HG03354 (cell line): ENCODE measurements around the gene SFMBT2.

ENCODE experiments used
- ATAC-seq: cut with Tn5 transposase; IDR thresholded peaks from one replicate; pipeline ENCODE4 v1.9.1; 2021; ENCODE audit warnings: mild to moderate bottlenecking; ENCODE audit not compliant: unreplicated experiment, poor library complexity, severe bottlenecking

The SFMBT2 gene

DNA sequence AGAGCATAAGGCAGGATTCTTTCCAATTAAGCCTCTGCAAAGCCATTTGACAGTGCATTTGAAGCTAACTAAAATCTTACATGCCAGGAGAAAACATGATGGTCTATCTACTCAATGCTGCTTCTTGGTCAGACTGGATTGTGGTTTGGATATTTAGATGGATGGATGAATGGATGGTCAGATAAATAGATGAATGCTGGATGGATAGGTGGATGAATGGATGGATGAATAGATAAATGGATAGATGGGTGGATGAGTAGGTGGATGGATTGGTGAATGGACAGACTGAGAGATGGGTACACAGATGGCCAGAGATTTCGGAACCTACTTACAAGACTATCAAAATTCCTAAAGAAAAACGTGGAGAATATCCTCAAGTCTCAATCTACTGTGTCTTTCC lies 127.6 kb downstream of the SFMBT2 start:
- no peak for ATAC-seq

DNA sequence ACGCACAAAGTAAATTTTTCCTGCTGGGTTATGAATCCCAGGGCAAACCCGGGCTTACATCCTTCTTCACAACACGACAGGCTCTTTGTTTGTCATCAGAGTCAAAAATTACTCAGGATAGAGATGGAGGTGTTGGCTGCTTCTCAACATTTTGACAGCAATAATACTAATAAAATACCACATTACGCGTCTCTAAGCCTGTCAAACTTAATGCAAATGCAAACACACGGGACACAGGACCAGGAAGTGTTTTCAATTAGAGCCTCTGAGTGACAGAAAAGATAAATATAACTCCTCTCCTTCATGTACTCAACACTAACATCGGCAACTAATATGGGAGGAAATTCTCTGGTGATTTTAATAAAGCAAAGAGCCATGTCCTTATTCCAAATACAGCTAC lies 128.4 kb downstream of the SFMBT2 start:
- ATAC-seq = no peak

DNA sequence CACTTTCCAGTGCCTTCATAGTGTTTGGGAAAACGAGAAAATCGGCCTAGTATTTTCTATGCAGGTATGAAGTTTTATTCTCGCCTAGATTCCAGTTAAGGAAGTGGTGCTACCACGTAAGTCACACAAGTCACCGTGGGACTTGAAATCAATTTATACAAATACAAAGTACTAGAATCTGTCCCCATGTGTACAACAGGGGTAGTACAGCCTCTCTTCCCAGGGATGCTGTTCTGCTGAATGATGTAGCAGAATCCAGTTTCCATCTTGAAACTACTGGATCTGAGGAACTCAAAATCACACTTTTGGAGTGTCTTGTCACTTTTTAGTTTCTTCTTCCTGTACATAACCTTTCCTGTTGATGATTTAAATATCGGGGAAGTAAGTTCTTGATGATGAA lies 129.4 kb downstream of the SFMBT2 start:
- ATAC-seq = no peak

DNA sequence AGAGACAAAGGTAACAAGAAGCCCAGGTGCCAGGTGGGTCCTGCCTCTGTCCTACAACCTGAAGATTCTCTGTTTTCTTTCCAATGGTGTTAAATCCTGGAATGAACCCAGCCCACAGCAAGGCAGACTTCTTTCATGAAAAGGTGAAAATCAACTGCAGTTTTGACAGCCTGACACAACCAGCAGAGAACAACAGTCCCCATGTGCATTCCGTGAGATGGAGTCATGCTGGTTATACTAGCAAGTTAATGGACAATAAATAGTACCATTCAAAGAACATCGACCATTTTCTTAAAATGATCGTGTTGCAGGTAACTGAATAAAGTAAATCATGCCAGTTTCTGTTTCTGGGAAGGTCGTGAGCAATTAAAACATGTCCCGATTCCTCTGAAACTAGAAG lies 131.5 kb downstream of the SFMBT2 start:
- no peak for ATAC-seq

DNA sequence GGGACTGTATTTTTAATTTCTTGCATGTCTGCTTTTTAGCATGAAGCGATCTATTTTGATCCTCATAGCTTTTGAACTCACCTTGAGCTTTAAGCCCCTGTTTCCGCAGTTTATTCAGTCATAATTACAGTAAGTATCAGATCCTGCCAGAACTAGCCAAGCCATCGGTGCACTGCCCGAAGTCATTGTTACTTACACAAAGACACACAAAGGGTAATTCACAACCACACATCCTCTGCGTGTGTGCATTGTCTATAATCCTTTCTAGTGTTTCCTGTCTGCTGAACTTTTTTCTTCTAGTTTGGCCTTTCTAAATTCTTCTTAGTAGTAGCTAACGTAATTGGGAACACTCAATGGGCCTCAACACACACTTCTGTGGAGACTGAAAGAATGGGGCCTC lies 133.0 kb downstream of the SFMBT2 start:
- no peak for ATAC-seq

DNA sequence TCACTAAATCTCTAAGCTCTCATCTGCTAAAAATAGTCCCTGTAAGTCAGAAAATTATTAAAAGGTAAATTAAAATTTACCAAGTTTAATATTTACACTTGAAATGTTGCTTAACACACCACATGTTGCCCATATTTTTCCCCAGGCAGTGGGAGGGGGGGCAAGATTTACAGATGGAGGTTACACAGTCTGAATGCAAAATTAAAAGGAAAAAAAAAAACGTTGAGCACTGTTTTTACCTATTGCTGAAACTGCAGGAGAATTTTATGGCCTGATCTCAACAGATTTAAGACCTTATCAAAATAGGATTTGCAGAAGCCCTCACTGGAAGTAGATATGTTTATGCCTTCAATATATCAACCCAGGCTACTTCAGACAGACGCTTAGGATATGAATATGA lies 133.4 kb downstream of the SFMBT2 start:
- ATAC-seq = no peak

DNA sequence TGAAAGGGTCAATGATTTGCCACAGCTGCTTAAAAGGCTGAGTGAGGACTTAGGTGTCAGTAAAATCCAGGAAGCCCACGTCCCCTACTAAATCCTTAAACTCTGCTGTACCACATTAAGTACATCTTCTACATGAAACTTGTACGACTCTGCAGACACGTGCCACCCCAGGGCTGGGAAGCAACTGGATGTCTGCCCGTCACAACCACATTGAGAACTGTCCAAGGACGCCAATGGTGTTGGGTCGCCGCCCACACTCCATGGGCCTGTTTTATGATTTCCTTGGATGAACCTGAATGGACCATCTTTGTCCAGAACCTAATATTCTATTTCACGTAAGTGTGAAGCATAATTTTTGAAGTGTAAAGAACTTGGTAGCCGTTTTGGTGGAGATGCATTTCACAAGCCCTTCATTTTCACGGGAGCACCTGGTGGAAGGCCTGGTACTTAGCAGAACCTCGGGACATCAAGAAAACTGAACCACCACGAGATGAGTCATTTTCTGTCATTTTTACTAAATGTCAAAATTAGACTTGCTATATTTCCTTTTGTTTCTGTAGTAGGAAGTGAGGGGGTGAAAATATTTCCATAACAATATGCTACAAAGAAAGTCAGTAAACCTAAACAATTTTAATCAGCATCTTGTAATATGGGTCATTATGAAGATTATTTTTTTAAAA lies 134.9 kb downstream of the SFMBT2 start:
- ATAC-seq = no peak

DNA sequence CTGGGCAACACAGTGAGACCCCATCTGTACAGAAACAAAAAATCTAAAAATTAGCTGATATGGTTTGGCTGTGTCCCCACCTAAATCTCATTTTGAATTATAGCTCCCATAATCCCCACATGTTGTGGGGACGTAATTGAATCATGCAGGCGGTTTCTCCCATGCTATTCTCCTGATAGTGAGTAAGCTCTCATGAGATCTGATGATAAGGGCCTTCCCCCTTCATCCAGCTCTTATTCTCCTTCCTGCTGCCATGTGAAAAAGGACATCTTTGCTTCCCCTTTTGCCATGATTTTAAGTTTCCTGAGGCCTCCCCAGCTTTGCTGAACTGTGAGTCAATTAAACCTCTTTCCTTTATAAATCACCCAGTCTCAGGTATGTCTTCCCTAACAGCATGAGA lies 136.5 kb downstream of the SFMBT2 start:
- ATAC-seq = no peak

DNA sequence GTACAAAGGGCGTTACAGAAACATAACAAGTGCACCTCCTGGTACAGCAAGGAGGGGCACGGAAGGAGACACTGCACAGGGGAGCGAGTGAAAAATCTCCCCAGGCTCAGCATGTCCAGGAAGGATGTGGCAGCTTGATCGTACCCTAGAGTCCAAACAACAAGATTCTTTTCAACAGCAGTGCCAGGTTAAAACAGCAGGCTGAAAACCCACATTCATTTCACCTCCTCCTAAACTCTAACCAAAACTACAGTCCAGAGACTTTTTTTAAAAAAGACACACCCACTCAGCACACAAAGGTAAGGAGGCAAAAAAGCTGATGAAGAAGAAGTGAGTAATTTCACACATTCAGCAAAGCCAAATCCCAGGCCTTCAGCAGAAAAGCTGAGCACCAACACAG lies 138.8 kb downstream of the SFMBT2 start:
- ATAC-seq = no peak

DNA sequence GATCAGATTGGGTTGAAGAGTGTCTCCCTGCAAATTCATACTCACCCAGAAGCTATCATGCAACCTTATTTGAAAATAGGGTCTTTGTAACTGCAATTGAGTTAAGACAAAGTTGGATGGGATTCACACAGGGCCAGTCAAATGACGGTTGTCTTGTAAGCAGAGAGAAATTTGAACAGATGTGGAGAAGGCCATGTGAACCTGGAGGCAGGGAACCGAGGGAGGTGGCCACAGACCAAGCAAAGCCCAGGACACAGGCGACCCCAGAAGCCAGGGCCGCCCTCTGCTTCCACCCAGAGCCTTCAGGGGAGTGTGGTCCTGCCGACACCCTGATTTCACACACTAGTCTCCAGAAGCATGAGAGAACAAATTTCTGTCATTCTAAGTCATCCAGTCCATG lies 140.8 kb downstream of the SFMBT2 start:
- ATAC-seq = no peak

DNA sequence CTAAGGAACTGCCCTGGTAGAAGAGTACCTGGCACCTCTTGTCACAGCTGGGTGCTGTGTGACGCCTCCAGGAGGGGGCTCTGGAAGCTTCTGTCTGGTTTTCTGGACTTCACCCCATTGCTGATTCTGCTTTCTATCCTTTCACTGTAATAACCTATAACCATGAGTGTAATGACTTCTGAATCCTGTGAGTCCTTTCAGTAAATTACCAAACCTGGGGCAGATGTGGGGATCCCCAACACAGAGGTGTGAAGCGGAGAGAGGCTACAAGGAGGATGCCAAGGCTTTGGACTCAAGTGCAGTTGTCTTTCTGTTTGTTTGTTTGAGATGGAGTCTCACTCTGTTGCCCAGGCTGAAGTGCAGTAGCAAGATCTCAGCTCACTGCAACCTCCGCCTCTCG lies 143.7 kb downstream of the SFMBT2 start:
- no peak for ATAC-seq

DNA sequence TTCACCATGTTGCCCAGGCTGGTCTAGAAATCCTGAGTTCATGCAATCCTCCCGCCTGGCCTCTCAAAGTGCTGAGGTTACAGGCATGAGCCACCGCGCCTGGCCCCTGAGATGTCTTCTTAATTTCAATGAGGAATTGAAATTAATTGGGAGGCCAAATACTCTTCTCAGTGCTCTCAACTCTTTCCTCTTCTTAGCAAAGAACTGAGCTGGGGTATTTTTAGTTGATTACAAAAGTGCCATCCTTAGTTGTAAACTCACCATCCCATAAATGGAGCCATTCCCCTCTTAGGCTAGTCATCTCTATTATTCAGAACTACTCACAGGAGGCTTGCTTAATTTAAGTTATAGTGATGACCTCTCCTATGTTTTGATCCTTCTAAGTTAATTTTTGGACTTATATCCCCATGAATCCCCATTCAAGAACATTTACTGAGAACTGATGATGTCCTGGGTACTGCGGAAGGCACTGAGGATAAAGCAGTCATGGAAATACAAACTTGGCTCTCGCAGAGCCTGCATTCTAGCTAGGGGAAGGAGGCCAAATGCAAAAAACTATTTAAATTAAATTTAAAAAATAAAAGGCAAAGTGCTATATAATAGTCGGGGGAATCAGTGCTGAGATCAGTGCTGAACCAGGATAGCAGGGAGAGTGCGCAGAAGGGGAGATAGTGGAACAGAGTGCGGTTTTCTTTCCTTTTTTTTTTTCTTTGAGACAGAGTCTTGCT lies 145.3 kb downstream of the SFMBT2 start:
- no peak for ATAC-seq

DNA sequence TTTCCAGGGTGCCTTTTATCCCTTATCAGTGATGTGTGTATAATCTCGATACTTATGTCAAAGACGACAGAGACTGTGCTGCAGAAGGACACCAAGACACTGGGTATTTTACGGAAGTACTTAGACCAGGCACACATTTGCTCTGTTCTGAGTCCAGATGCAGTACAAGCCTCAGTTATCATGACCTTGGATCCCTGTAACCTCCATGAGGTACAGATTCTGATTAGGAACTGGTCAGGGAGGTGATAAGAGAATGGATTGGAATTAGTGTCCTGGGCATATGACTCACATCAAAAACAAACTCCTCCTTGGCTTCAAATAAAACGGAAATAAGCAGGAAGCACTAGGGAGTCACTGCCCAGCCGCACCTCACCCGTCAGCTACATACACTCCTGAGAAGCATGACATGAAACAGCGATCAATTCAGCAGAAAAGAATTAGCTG lies 146.5 kb downstream of the SFMBT2 start:
- no peak for ATAC-seq

DNA sequence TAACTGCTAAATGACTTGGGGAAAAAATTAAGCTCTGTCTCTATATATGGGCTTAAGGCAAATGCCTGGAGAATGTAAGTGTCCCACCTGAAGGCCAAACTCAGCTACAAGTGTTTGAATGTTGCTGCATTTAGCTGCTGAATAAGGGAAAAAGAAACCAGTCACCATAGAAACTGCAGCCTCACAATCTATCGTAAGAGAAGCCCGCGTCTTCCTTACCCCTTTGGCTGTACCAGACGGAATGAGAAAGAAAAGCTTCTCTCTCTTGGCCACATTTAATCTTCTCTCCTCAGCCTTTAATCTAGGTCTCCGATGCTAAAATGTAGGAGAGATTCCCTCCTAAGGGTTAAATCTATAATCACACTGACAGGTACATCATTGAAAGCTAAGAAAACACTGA lies 147.2 kb downstream of the SFMBT2 start:
- ATAC-seq = no peak

DNA sequence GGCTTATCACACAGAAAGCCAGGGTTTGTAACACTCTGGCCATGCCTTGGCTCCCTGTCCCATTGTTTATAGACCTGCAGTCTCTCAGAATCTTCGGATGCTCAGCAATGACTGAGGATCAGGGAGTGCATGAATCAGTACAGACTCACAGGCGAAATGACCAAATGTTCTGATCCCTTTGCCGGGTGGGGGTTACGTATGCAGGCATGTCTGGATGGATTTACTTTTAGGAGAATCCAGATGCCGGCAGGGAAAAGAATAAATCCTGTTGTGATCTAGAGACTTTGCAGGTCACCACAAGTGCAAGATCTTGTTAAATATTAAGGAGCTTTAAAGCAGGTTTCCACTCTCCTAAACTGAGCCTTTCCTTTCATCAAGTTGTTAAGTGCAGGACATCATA lies 149.5 kb downstream of the SFMBT2 start:
- ATAC-seq = no peak

DNA sequence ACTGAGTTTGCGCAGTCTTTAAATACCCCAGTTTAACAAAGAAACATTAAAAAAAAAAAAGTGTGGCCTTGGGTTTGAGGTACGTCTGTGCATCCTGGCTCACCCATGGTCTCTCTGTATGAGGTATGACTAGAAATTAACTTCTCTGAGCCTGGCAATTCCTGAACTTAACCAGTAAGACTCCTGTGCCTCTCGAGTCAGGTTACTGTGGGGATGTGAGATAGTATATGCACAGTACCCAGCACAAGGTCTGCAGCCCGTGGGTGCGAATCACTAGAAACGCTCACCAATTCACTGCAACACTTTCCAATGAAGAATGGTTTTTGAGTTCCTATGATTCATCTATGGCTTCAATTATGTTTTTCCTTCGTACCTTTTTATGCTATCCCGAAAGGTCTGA lies 149.9 kb downstream of the SFMBT2 start:
- no peak for ATAC-seq

DNA sequence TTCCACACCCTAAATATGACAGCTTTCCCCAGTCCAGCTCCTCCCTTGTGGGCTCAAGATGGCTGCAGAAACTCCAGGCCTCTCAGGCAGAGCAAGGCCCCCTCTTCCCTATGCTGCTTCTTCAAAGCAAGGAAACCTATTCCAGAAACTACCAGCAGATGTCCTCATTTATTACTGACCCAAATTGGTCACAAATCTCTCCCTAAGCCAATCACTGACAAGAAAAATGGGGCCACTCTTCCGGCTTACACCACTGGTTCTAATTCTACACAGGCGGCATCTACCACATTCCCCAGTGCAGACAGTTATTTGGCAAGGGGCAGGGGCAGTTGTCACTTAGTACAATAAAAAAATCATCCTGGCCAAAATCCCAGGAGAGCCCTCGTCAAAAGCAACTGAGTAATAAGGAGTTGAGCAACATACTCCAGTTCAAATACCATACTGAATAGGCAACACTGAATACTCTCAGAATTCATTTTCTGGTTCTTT lies 150.4 kb downstream of the SFMBT2 start:
- peak; percentile 75 for ATAC-seq

DNA sequence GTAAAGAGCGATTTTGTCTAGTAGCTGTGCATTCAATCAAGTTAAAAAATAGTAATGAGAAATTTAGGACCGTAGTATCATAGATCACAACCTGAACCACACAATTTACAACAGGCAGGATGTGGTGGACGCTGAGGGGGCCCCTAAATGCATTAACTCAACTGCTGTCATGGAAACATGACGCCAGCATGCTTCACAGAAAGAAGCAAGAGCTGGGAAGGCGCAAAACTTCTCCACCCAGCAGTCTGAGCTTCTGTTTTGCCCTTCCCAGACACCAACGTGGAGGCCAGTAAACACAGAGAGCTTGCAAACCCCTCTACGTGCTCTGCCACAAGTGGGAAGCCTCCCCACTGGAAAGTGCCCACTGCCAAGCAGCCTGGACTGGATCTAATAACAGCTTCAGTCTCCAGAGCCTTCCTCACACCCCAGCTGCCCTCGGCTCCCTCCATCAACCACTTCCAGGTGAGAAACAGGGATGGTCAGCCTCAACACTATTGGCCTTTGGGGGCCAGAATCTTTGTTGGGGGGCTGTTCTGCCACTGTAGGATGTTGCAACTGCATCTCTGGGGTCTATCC lies 151.8 kb downstream of the SFMBT2 start:
- ATAC-seq = peak; percentile 87

DNA sequence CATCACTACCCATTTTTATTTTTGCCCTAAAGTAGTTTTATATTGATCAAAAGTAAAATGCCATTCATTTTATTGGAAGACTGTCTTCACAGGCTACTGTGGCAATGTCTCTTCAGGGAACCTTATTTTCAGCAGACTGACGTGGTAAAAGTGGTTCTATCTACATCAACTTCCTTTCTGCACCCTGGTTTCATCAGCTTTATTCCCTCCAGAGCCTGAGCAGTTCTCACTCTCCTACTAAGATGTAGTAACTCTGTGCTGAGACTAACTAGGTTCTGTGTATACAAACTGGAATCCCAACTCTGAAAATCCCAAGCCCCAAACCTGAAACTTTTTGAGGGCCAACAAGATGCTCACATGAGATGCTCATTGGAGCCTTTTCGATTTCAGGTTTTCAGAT lies 155.3 kb downstream of the SFMBT2 start:
- ATAC-seq = no peak

DNA sequence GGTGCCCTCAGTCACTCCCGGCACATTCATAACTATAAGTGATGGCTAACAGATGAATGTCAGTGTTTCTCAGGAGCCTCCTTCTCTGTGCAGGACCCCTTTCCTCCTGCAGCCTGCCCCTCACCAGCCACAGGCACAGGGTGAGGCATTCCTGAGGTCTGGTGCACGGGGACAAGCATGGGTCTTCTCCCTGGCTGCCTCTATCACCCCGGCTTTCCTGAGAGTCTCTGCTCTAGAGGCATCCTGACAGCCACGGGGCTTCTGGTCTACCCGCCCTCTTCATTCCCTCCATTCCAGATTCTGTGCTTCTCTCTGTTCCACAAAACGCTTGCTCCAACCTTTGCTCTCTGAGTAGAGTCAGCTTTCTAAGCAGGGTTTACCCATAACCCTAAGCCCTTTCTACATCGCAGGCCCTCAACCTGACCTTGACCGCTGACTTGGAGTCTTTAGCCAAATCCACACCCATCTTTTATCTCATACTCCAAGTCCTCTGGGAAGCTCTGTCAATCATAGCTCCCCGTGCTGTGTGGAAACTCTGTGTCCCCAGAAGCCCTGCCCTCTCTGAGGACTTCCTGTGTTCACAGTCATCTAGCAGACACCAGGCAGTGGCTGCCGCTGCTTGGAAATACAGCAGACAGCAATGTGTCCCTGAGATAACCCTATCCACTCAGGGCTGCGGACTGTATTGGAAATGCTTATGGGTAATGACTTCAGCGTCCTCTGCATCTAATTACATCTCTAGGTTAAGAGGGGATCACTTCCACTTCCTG lies 159.0 kb downstream of the SFMBT2 start:
- no peak for ATAC-seq
